Measurements from ENCODE around the gene PEG3.

DNA sequence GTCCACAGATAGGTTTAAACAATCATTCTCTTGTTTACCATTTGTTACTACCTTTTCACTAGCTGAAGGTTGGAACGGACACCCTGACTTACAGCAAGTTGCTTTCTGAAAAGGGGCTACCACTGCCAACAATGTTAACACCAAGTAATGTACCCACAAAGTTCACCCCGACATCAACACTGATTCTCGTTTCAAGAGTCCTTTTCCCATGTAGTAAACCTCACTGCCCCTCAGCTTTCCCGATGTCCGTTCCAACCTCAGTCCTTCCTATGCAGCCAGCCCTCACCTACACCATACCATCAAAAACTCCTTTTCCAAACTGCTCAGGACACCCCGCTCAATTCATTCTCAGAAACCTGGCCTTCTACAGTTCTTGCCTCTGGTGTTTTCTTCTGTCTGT is 29.0 kb downstream of the PEG3 start:
- TF ChIP-seq, protein P1, sequence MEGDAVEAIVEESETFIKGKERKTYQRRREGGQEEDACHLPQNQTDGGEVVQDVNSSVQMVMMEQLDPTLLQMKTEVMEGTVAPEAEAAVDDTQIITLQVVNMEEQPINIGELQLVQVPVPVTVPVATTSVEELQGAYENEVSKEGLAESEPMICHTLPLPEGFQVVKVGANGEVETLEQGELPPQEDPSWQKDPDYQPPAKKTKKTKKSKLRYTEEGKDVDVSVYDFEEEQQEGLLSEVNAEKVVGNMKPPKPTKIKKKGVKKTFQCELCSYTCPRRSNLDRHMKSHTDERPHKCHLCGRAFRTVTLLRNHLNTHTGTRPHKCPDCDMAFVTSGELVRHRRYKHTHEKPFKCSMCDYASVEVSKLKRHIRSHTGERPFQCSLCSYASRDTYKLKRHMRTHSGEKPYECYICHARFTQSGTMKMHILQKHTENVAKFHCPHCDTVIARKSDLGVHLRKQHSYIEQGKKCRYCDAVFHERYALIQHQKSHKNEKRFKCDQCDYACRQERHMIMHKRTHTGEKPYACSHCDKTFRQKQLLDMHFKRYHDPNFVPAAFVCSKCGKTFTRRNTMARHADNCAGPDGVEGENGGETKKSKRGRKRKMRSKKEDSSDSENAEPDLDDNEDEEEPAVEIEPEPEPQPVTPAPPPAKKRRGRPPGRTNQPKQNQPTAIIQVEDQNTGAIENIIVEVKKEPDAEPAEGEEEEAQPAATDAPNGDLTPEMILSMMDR (optimal IDR thresholded peaks at IDR 0.05 in 1 of 3, IDR thresholded peaks at IDR 0.05 in 1 of 3, conservative IDR thresholded peaks at IDR 0.05 in 1 of 3; ENCODE audit: extremely low read depth in 1 of 3, insufficient read depth in 2 of 3, low read length in 3 of 3): no peak
- TF ChIP-seq EZH2 (IDR thresholded peaks at IDR 0.05; ENCODE audit: low read length): no peak

Data from keratinocyte (primary cell).